Dedifferentiated amniotic fluid mesenchymal stem cell (primary cell): ENCODE results near the gene IST1.

Source experiments
- DNase-seq: peaks from one replicate; pipeline ENCODE4 v3.0.0-alpha.2; 2016; ENCODE audit errors: extremely low spot score

The IST1 gene

GRCh38 chr16:71919035-71919434 lies 23.7 kb downstream of the IST1 start:
- no peak for DNase-seq

- DNase-seq: no peak
These were observed 25.3 kb downstream of the IST1 start for GRCh38 chr16:71920658-71921057.

- no peak for DNase-seq
These were observed 28.8 kb downstream of the IST1 start for GRCh38 chr16:71923941-71924690.

GRCh38 chr16:71924710-71925109 lies 29.4 kb downstream of the IST1 start:
- DNase-seq: no peak

GRCh38 chr16:71927383-71927782 lies 32.1 kb downstream of the IST1 start:
- peak; percentile 72 for DNase-seq

GRCh38 chr16:71927787-71928186 lies 32.5 kb downstream of the IST1 start:
- no peak for DNase-seq

GRCh38 chr16:71929048-71929447 lies 33.7 kb downstream of the IST1 start:
- peak; percentile 64 for DNase-seq

- DNase-seq: no peak
These were observed 34.8 kb downstream of the IST1 start for GRCh38 chr16:71930013-71930563.

GRCh38 chr16:71931001-71931400 lies 35.7 kb downstream of the IST1 start:
- no peak for DNase-seq

- no peak for DNase-seq
These were observed 36.3 kb downstream of the IST1 start for GRCh38 chr16:71931599-71931998.

GRCh38 chr16:71933017-71933416 lies 37.7 kb downstream of the IST1 start:
- no peak for DNase-seq

GRCh38 chr16:71933913-71934695 lies 38.8 kb downstream of the IST1 start:
- DNase-seq: no peak

- DNase-seq: no peak
These were observed 42.7 kb downstream of the IST1 start for GRCh38 chr16:71937868-71938510.

GRCh38 chr16:71943887-71944286 lies 48.6 kb downstream of the IST1 start:
- no peak for DNase-seq

- DNase-seq: no peak
These were observed 50.3 kb downstream of the IST1 start for GRCh38 chr16:71945616-71946015.

- no peak for DNase-seq
These were observed 57.5 kb downstream of the IST1 start for GRCh38 chr16:71952825-71953224.

- no peak for DNase-seq
These were observed 58.8 kb downstream of the IST1 start for GRCh38 chr16:71954180-71954579.

- no peak for DNase-seq
These were observed 59.4 kb downstream of the IST1 start for GRCh38 chr16:71954699-71955195.

- no peak for DNase-seq
These were observed 61.2 kb downstream of the IST1 start for GRCh38 chr16:71956486-71956885.

- peak; percentile 93 for DNase-seq
These were observed 66.0 kb downstream of the IST1 start for GRCh38 chr16:71961066-71962039.
